ENCODE results near the gene NOS1.

NOS1 gene

GRCh38 chr12:117171499-117172162 is 189.8 kb downstream of the NOS1 start:
- DNase-seq (ENCODE audit: low spot score), result no peak

- no peak for DNase-seq (ENCODE audit: low spot score)
Observed at GRCh38 chr12:117169548-117169947, 191.9 kb downstream of the NOS1 start.

DNA sequence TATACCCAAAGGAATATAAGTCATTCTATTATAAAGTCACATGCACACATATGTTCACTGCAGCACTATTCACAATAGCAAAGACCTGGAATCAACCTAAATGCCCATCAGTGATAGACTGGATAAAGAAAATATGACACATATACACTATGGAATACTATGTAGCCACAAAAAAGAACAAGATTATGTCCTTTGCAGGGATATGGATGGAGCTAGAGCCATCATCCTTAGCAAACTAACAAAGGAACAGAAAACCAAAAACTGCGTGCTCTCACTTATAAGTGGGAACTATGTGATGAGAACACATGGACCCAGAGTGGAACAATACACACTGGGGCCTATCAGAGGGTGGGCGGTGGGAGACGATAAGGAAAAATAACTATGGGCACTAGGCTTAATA is 192.4 kb downstream of the NOS1 start:
- no peak for DNase-seq (ENCODE audit: low spot score)

DNA sequence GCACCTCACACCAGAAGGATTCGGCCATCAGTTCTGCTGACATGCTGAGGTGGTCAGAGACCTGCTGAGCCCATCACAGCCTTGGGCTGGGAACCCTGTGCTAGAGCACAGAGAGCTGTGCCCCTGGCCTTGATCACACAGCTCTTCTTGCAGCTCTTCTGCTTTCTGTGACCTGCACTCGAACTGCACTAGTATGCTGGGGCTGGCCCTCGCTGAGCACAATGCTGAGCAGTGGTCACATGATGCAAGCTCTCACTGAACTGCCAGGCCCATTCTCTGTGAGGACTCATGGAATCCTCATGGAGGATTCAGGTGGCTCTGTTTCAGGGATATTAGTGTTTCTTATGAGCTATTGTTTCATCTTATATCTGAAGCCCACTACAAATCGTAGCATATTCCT is 193.7 kb downstream of the NOS1 start:
- DNase-seq (ENCODE audit: low spot score), result no peak

DNA sequence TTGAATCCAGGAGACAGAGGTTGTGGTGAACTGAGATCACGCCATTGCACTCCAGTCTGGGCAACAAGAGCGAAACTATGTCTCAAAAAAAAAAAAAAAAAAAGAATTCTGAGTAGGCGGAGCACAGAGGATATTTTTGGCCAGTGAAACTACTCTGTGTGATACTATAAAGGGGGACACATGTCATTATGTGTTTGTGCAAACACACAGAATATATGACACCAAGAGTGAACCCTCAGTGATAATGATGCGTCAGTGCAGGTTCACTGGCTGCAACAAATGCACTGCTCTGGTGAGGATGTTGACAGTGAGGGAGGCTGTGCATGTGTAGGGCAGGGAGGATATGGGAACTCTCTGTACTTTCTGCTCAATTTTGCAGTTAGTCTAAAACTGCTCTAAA is 195.3 kb downstream of the NOS1 start:
- no peak for DNase-seq (ENCODE audit: low spot score)

DNA sequence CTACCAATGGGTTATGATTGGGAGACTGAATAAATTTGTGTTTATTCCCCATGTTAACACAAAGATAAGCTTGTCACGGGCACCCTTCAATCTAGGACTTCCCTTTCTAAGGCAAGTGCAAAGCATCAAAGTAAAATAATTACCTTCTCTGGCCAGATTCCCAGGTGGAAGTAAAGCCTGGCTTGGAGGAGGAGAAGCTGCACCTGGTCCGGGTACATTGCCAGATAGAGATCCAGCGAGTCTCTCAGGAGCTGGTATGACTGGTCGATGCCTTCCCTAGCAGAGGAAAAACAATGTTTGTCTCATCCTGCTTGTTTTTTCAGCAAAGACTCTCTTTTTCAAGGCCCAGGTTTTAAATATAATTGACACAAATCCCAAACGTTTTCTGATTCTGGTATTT is 196.1 kb downstream of the NOS1 start:
- no peak for DNase-seq (ENCODE audit: low spot score)

DNA sequence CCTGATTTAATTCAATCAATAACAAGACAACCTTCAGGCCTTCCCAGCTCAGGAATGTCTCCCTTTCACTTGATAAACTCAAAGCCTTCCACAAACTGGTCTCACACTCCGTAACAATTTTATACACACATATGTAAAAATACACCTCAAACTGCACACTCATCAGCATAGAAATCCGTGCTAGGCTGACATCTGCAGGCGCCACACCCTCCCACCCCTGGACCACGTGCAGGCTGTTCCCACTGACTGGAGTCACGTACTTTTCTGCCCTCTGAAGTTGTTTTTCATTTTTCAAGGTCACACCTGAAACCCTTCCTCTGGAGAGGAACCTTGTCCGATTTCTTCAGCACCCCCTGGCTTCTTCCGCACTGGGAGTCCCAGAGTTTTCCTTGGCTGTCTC is 198.8 kb downstream of the NOS1 start:
- no peak for DNase-seq (ENCODE audit: low spot score)

- DNase-seq (ENCODE audit: low spot score), result no peak
Observed at GRCh38 chr12:117162167-117162539, 199.3 kb downstream of the NOS1 start.

GRCh38 chr12:117161460-117162166 is 199.8 kb downstream of the NOS1 start:
- DNase-seq (ENCODE audit: low spot score), result no peak

- DNase-seq (ENCODE audit: low spot score), result no peak
Observed at GRCh38 chr12:117159674-117160073, 201.8 kb downstream of the NOS1 start.

DNA sequence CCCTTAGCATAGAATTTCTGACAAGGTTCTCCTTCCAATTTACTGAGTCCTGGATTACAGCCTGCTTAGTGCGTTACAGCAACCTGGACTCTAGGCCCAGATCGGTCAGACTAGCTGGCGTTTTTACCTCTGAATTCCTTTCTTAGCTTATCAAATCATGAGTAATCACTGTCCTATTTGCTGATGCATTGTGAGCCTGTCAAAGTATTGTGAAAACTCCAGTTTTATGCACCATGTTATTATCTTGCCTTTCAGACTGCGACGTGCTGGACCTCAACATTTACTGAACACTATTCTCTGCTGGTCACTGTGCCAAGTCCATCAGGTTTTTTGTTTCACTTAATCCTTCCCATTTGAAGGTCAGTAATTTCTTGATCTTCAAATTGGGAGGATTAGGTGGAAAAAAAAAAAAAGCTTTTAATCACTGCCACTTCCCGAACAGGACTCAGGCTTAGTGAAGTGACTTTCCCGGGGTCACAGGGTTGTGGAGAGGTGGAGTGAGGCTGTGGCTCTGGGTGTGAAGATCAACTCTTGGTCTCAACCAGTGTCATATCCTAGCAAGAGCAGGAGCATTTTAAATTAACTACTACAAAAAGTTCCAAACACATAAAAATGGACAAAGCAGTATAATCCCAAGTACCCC is 202.4 kb downstream of the NOS1 start:
- peak; percentile 32 for DNase-seq (ENCODE audit: low spot score)

Data from kidney tubule cell (primary cell).